ENCODE measurements around the gene GEMIN8.

DNA sequence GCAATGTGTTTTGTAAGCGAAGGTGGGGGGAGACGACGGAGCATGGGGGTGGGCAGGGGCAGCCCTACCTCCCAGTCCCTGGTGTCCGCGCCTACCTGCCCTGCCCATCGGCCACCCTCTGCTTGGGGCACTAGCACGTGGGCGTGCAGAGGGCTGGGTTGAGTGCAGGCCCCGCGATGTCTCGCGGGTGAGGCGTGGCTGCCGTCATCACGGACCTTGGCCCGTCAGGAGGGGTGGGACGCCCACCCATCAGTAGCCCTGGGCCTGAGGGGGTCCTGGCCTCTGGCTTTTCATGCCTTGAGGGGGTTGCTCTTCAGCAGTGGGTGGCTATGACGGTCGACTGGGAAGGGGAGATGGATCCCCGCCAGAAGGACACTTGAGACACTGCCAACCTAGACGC is 36.1 kb upstream of the GEMIN8 start:
- no peak for TF ChIP-seq RAD21 (conservative IDR thresholded peaks at IDR 0.05)
- TF ChIP-seq EZH2 (IDR thresholded peaks at IDR 0.05; ENCODE audit: borderline replicate concordance, insufficient read depth, low read length, poor library complexity, severe bottlenecking): no peak
- TF ChIP-seq, protein P1, sequence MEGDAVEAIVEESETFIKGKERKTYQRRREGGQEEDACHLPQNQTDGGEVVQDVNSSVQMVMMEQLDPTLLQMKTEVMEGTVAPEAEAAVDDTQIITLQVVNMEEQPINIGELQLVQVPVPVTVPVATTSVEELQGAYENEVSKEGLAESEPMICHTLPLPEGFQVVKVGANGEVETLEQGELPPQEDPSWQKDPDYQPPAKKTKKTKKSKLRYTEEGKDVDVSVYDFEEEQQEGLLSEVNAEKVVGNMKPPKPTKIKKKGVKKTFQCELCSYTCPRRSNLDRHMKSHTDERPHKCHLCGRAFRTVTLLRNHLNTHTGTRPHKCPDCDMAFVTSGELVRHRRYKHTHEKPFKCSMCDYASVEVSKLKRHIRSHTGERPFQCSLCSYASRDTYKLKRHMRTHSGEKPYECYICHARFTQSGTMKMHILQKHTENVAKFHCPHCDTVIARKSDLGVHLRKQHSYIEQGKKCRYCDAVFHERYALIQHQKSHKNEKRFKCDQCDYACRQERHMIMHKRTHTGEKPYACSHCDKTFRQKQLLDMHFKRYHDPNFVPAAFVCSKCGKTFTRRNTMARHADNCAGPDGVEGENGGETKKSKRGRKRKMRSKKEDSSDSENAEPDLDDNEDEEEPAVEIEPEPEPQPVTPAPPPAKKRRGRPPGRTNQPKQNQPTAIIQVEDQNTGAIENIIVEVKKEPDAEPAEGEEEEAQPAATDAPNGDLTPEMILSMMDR (IDR thresholded peaks at IDR 0.05; ENCODE audit: poor library complexity, severe bottlenecking): no peak
- TF ChIP-seq TAF1 (IDR thresholded peaks at IDR 0.05; ENCODE audit: low read depth): no peak
- no peak for TF ChIP-seq EP300 (conservative IDR thresholded peaks at IDR 0.05; ENCODE audit: poor library complexity, severe bottlenecking)
- no peak for TF ChIP-seq POLR2AphosphoS5 (IDR thresholded peaks at IDR 0.05)
- TF ChIP-seq, protein P2, sequence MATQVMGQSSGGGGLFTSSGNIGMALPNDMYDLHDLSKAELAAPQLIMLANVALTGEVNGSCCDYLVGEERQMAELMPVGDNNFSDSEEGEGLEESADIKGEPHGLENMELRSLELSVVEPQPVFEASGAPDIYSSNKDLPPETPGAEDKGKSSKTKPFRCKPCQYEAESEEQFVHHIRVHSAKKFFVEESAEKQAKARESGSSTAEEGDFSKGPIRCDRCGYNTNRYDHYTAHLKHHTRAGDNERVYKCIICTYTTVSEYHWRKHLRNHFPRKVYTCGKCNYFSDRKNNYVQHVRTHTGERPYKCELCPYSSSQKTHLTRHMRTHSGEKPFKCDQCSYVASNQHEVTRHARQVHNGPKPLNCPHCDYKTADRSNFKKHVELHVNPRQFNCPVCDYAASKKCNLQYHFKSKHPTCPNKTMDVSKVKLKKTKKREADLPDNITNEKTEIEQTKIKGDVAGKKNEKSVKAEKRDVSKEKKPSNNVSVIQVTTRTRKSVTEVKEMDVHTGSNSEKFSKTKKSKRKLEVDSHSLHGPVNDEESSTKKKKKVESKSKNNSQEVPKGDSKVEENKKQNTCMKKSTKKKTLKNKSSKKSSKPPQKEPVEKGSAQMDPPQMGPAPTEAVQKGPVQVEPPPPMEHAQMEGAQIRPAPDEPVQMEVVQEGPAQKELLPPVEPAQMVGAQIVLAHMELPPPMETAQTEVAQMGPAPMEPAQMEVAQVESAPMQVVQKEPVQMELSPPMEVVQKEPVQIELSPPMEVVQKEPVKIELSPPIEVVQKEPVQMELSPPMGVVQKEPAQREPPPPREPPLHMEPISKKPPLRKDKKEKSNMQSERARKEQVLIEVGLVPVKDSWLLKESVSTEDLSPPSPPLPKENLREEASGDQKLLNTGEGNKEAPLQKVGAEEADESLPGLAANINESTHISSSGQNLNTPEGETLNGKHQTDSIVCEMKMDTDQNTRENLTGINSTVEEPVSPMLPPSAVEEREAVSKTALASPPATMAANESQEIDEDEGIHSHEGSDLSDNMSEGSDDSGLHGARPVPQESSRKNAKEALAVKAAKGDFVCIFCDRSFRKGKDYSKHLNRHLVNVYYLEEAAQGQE (IDR thresholded peaks at IDR 0.05; ENCODE audit: borderline replicate concordance): no peak
- no peak for TF ChIP-seq MXI1 (conservative IDR thresholded peaks at IDR 0.05; ENCODE audit: poor library complexity, severe bottlenecking)
